ENCODE data around the gene ST8SIA5.

ST8SIA5 gene

GRCh38 chr18:46683252-46683651 lies 73.6 kb downstream of the ST8SIA5 start:
- no peak for DNase-seq (ENCODE audit: low read depth)
- no peak overlapping the region for H3K4me3 ChIP-seq (ENCODE audit: low read length)
- TF ChIP-seq CTCF (conservative IDR thresholded peaks at IDR 0.05; ENCODE audit: low read length): no peak

- no peak for TF ChIP-seq CTCF (conservative IDR thresholded peaks at IDR 0.05; ENCODE audit: low read length)
- no peak for DNase-seq (ENCODE audit: low read depth)
- H3K4me3 ChIP-seq (ENCODE audit: low read length): no peak overlapping the region
These were observed 75.8 kb downstream of the ST8SIA5 start for GRCh38 chr18:46680784-46681695.

- no peak for TF ChIP-seq CTCF (conservative IDR thresholded peaks at IDR 0.05; ENCODE audit: low read length)
- no peak overlapping the region for H3K4me3 ChIP-seq (ENCODE audit: low read length)
- DNase-seq (ENCODE audit: low read depth): no peak
These were observed 76.8 kb downstream of the ST8SIA5 start for GRCh38 chr18:46679846-46680598.

GRCh38 chr18:46678785-46679399 lies 78.0 kb downstream of the ST8SIA5 start:
- TF ChIP-seq CTCF (conservative IDR thresholded peaks at IDR 0.05; ENCODE audit: low read length): no peak
- no peak for DNase-seq (ENCODE audit: low read depth)
- H3K4me3 ChIP-seq (ENCODE audit: low read length): no peak overlapping the region

- H3K4me3 ChIP-seq (ENCODE audit: low read length): no peak overlapping the region
- TF ChIP-seq CTCF (conservative IDR thresholded peaks at IDR 0.05; ENCODE audit: low read length): no peak
- DNase-seq (ENCODE audit: low read depth): no peak
These were observed 78.8 kb downstream of the ST8SIA5 start for GRCh38 chr18:46678041-46678440.

GRCh38 chr18:46677611-46678010 lies 79.2 kb downstream of the ST8SIA5 start:
- peak; percentile 30 for TF ChIP-seq CTCF (conservative IDR thresholded peaks at IDR 0.05; ENCODE audit: low read length)
- peak; percentile 25 for DNase-seq (ENCODE audit: low read depth)
- H3K4me3 ChIP-seq (ENCODE audit: low read length): no peak overlapping the region
